Measurements from ENCODE around the gene PPIP5K2.

The PPIP5K2 gene

GRCh38 chr5:103256178-103256577 is 136.1 kb downstream of the PPIP5K2 start:
- Histone ChIP-seq H3K9ac (ENCODE audit: low read depth in 1 of 2, low read length in 2 of 2) (no peak overlapping the region), H3K4me1 (ENCODE audit: control insufficient read depth in 1 of 2, insufficient read depth in 2 of 2, low read length in 2 of 2) (peaks cover 9 to 19% of the 10 kb centered on the region in 2 donors), H3K27ac (ENCODE audit: low read depth, low read length) (no peak overlapping the region), H3K4me3 (ENCODE audit: low read depth in 1 of 2, low read length in 2 of 2) (no peak overlapping the region), H3K9me3 (ENCODE audit: control insufficient read depth in 1 of 2, low read length in 2 of 2) (no peaks in the 10 kb centered on the region), H3K36me3 (ENCODE audit: control insufficient read depth in 1 of 2, insufficient read depth in 2 of 2, low read length in 2 of 2) (no peaks in the 10 kb centered on the region), H3K27me3 (ENCODE audit: control insufficient read depth in 1 of 2, insufficient read depth in 2 of 2, low read length in 2 of 2) (peaks cover 0 to 5% of the 10 kb centered on the region in 2 donors)

- H3K9ac ChIP-seq (ENCODE audit: low read depth in 1 of 2, low read length in 2 of 2): peak within 1 kb of the TSS; percentile 75 to 84
- H3K4me1 ChIP-seq (ENCODE audit: control insufficient read depth in 1 of 2, insufficient read depth in 2 of 2, low read length in 2 of 2): peaks cover 9 to 34% of the 10 kb centered on the region in 2 donors
- H3K27ac ChIP-seq (ENCODE audit: low read depth, low read length): peak within 1 kb of the TSS; percentile 84
- peak within 1 kb of the TSS; percentile 89 for H3K4me3 ChIP-seq (ENCODE audit: low read depth in 1 of 2, low read length in 2 of 2)
- H3K27me3 ChIP-seq (ENCODE audit: control insufficient read depth in 1 of 2, insufficient read depth in 2 of 2, low read length in 2 of 2): peaks cover 0 to 3% of the 10 kb centered on the region in 2 donors
- no peaks in the 10 kb centered on the region for H3K9me3 ChIP-seq (ENCODE audit: control insufficient read depth in 1 of 2, low read length in 2 of 2)
- no peaks in the 10 kb centered on the region for H3K36me3 ChIP-seq (ENCODE audit: control insufficient read depth in 1 of 2, insufficient read depth in 2 of 2, low read length in 2 of 2)
Measured at GRCh38 chr5:103258368-103258956, 138.4 kb downstream of the PPIP5K2 start, which contains the start of gene MACIR. MACIR (plus strand) TSS chr5:103258763; CDS start chr5:103275920, 17,157 bp downstream.

GRCh38 chr5:103258957-103259704 is 139.0 kb downstream of the PPIP5K2 start:
- peak overlapping the region; percentile 75 to 84 for H3K9ac ChIP-seq (ENCODE audit: low read depth in 1 of 2, low read length in 2 of 2)

GRCh38 chr5:103259705-103260355 is 139.7 kb downstream of the PPIP5K2 start:
- Histone ChIP-seq H3K27ac (ENCODE audit: low read depth, low read length) (peak overlapping the region; percentile 84), H3K9ac (ENCODE audit: low read depth in 1 of 2, low read length in 2 of 2) (peak overlapping the region; percentile 75 to 84)

More at GRCh38 chr5:103258957-103259704, 139.0 kb downstream of the PPIP5K2 start:
- Histone ChIP-seq H3K27ac (ENCODE audit: low read depth, low read length) (peak overlapping the region; percentile 84), H3K4me1 (ENCODE audit: control insufficient read depth in 1 of 2, insufficient read depth in 2 of 2, low read length in 2 of 2) (peaks cover 9 to 38% of the 10 kb centered on the region in 2 donors), H3K27me3 (ENCODE audit: control insufficient read depth in 1 of 2, insufficient read depth in 2 of 2, low read length in 2 of 2) (no peaks in the 10 kb centered on the region), H3K9me3 (ENCODE audit: control insufficient read depth in 1 of 2, low read length in 2 of 2) (no peaks in the 10 kb centered on the region), H3K4me3 (ENCODE audit: low read depth in 1 of 2, low read length in 2 of 2) (peak overlapping the region; percentile 89), H3K36me3 (ENCODE audit: control insufficient read depth in 1 of 2, insufficient read depth in 2 of 2, low read length in 2 of 2) (no peaks in the 10 kb centered on the region)

GRCh38 chr5:103260951-103261350 is 140.8 kb downstream of the PPIP5K2 start:
- Histone ChIP-seq H3K36me3 (ENCODE audit: control insufficient read depth in 1 of 2, insufficient read depth in 2 of 2, low read length in 2 of 2) (no peaks in the 10 kb centered on the region), H3K9ac (ENCODE audit: low read depth in 1 of 2, low read length in 2 of 2) (no peak overlapping the region), H3K4me1 (ENCODE audit: control insufficient read depth in 1 of 2, insufficient read depth in 2 of 2, low read length in 2 of 2) (peaks cover 11 to 45% of the 10 kb centered on the region in 2 donors), H3K9me3 (ENCODE audit: control insufficient read depth in 1 of 2, low read length in 2 of 2) (no peaks in the 10 kb centered on the region), H3K27me3 (ENCODE audit: control insufficient read depth in 1 of 2, insufficient read depth in 2 of 2, low read length in 2 of 2) (no peaks in the 10 kb centered on the region), H3K4me3 (ENCODE audit: low read depth in 1 of 2, low read length in 2 of 2) (peak overlapping the region; percentile 4 to 15), H3K27ac (ENCODE audit: low read depth, low read length) (no peak overlapping the region)

More at GRCh38 chr5:103259705-103260355, 139.7 kb downstream of the PPIP5K2 start:
- H3K27me3 ChIP-seq (ENCODE audit: control insufficient read depth in 1 of 2, insufficient read depth in 2 of 2, low read length in 2 of 2): no peaks in the 10 kb centered on the region
- no peaks in the 10 kb centered on the region for H3K36me3 ChIP-seq (ENCODE audit: control insufficient read depth in 1 of 2, insufficient read depth in 2 of 2, low read length in 2 of 2)
- peak overlapping the region; percentile 89 for H3K4me3 ChIP-seq (ENCODE audit: low read depth in 1 of 2, low read length in 2 of 2)
- H3K4me1 ChIP-seq (ENCODE audit: control insufficient read depth in 1 of 2, insufficient read depth in 2 of 2, low read length in 2 of 2): peaks cover 14 to 43% of the 10 kb centered on the region in 2 donors
- no peaks in the 10 kb centered on the region for H3K9me3 ChIP-seq (ENCODE audit: control insufficient read depth in 1 of 2, low read length in 2 of 2)
